MCF 10A (cell line): ENCODE data around the gene YEATS2. TPM values are rescaled to one million over a fixed set of nuclear protein-coding genes. Genes with fewer than 3 reads are reported as not detected.

Experiments
- BruUV-seq: library from RNA; stranded (reverse); fragments of 400-500 nt; replicated peaks from 2 replicates; lab custom pipeline; 2021; lab: Mats Ljungman, UMichigan
- CTCF ChIA-PET: fragments of 300-600 bp; sonication (Branson Sonifier 250); formaldehyde crosslinking; extraction: SDS; loops from one replicate; lab custom pipeline; 2021; ENCODE audit warnings: antibody characterized with exemption, inconsistent platforms; lab: Yijun Ruan, JAX
- POLR2A ChIA-PET: fragments of 300-600, 350-650 bp; sonication (Branson Sonifier 250); formaldehyde crosslinking; extraction: SDS; loops from one replicate; lab custom pipeline; 2020; ENCODE audit warnings: antibody characterized with exemption, inconsistent platforms; lab: Yijun Ruan, JAX
- DNase-seq: peaks from one replicate; pipeline ENCODE4 v3.0.0-alpha.2; 2018; ENCODE audit not compliant: unreplicated experiment
- H3K27ac Mint-ChIP-seq: one replicate; pipeline ENCODE4 v1.8.0; 2022; ENCODE audit warnings: mild to moderate bottlenecking, low read depth, mixed read lengths; ENCODE audit not compliant: unreplicated experiment
- H3K27me3 Mint-ChIP-seq: one replicate; pipeline ENCODE4 v1.8.0; 2022; ENCODE audit warnings: mixed read lengths; ENCODE audit not compliant: insufficient read depth, unreplicated experiment
- H3K36me3 Mint-ChIP-seq: one replicate; pipeline ENCODE4 v1.8.0; 2022; ENCODE audit warnings: mild to moderate bottlenecking, moderate library complexity, mixed read lengths; ENCODE audit not compliant: insufficient read depth, unreplicated experiment
- H3K4me1 Mint-ChIP-seq: one replicate; pipeline ENCODE4 v1.8.0; 2022; ENCODE audit warnings: mixed read lengths; ENCODE audit not compliant: insufficient read depth, unreplicated experiment
- H3K4me3 Mint-ChIP-seq: one replicate; pipeline ENCODE4 v1.8.0; 2022; ENCODE audit warnings: mild to moderate bottlenecking, moderate library complexity, mixed read lengths; ENCODE audit not compliant: unreplicated experiment
- H3K9me3 Mint-ChIP-seq: one replicate; pipeline ENCODE4 v1.8.0; 2022; ENCODE audit warnings: mixed read lengths; ENCODE audit not compliant: unreplicated experiment
- intact Hi-C: fragments of 100-400 bp; cut with micrococcal nuclease; formaldehyde crosslinking; loops from 2 replicates; pipeline ENCODE4 v1.14.1; 2022
- total RNA-seq: library from RNA; stranded (reverse); gene quantifications from 2 replicates; pipeline ENCODE4 v1.2.3, GENCODE V29; 2022
- TF ChIP-seq, protein P1 (sequence below): fragments of 200-600 bp; IDR thresholded peaks from one replicate; pipeline ENCODE4 v1.8.0; 2022; ENCODE audit warnings: antibody characterized with exemption, mild to moderate bottlenecking; ENCODE audit not compliant: unreplicated experiment

YEATS2 gene
- total RNA-seq, 1 experiment from 2014 or later = 29.4 TPM

DNA sequence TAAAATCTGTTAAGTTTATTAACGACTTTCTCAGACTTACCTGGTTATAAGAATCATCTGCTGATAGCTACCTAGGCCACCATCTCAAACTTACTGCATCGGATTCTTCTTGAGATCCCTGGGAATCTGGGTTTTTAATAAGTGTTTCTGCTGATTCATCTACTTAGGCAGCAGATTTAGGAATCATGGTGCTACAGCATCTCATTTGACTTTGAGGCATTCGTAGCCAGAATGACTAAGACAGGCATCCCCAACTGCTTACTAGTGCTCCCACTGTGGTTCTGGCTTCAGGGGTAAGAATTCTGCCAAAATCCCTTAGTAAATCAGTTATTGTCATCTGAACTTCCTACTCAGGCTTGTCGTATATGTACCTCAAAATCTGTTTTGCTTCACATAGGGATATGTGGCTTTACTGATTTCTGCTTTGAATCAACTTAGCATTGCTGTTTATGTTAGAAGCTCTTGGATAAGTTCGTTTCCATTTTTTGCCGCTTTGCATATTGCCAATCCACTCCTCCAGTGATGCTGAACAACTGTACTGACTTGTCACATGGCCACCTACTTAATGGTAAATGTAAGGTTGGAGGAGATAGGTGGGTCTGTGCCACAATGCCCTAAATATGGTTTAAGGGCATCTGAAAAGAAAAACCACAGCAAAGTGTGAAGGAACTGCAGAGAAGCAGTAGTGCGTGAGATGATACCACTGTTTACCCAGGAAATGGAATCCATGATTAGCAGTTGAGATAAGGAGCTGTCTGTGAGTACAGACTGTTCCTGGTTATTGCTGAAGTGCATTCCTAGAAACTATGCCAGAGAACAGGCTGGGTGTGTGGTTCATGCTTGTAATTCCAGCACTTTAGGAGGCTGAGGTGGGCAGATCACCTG, 67.5 kb downstream of the YEATS2 start:
- peak; percentile 13 for DNase-seq
- intact Hi-C loops = loop anchor here (10.0 kb wide), 2 partner anchors 130 to 380 kb away; partner anchors contain the start of gene KLHL24
- Mint-ChIP-seq H3K4me1 (peaks cover 16% of the 10 kb centered on the region), H3K9me3 (no peaks in the 10 kb centered on the region), H3K27me3 (no peaks in the 10 kb centered on the region), H3K27ac (peak overlapping the region; percentile 14), H3K36me3 (peaks cover 68% of the 10 kb centered on the region), H3K4me3 (no peak overlapping the region)
- POLR2A ChIA-PET = interaction anchor here (0.6 to 3.1 kb wide), 8 partner anchors 11 to 336 kb away, joined by 3 to 12 read pairs (median 4); partner anchors contain the start of genes MCF2L2 and YEATS2
- TF ChIP-seq, protein P1, sequence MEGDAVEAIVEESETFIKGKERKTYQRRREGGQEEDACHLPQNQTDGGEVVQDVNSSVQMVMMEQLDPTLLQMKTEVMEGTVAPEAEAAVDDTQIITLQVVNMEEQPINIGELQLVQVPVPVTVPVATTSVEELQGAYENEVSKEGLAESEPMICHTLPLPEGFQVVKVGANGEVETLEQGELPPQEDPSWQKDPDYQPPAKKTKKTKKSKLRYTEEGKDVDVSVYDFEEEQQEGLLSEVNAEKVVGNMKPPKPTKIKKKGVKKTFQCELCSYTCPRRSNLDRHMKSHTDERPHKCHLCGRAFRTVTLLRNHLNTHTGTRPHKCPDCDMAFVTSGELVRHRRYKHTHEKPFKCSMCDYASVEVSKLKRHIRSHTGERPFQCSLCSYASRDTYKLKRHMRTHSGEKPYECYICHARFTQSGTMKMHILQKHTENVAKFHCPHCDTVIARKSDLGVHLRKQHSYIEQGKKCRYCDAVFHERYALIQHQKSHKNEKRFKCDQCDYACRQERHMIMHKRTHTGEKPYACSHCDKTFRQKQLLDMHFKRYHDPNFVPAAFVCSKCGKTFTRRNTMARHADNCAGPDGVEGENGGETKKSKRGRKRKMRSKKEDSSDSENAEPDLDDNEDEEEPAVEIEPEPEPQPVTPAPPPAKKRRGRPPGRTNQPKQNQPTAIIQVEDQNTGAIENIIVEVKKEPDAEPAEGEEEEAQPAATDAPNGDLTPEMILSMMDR = no peak
- BruUV-seq = no TSS peak
- CTCF ChIA-PET = interaction anchor here (0.6 to 3.3 kb wide), 5 partner anchors 26 to 1296 kb away, joined by 3 to 33 read pairs (median 4); no protein-coding TSS in a partner anchor

GRCh38 chr3:183766107-183766506, 68.5 kb downstream of the YEATS2 start:
- TF ChIP-seq, protein P1 = no peak
- POLR2A ChIA-PET = interaction anchor here (0.6 to 3.1 kb wide), 3 partner anchors 15 to 232 kb away, joined by 3 to 12 read pairs (median 4); partner anchors contain the start of gene YEATS2
- peak overlapping the region; percentile 14 for H3K27ac Mint-ChIP-seq
- CTCF ChIA-PET = interaction anchor here (0.6 to 3.3 kb wide), 10 partner anchors 58 to 866 kb away, joined by 3 to 33 read pairs (median 4); partner anchors contain the start of gene B3GNT5
- intact Hi-C loops = loop anchor here (2.0 to 10.0 kb wide), 3 partner anchors 131 to 581 kb away; partner anchors contain the start of gene KLHL24
- no peak overlapping the region for H3K4me3 Mint-ChIP-seq
- no peaks in the 10 kb centered on the region for H3K9me3 Mint-ChIP-seq
- no peaks in the 10 kb centered on the region for H3K27me3 Mint-ChIP-seq
- H3K4me1 Mint-ChIP-seq = peaks cover 16% of the 10 kb centered on the region
- no peak for DNase-seq
- no TSS peak for BruUV-seq
- peaks cover 58% of the 10 kb centered on the region for H3K36me3 Mint-ChIP-seq

DNA sequence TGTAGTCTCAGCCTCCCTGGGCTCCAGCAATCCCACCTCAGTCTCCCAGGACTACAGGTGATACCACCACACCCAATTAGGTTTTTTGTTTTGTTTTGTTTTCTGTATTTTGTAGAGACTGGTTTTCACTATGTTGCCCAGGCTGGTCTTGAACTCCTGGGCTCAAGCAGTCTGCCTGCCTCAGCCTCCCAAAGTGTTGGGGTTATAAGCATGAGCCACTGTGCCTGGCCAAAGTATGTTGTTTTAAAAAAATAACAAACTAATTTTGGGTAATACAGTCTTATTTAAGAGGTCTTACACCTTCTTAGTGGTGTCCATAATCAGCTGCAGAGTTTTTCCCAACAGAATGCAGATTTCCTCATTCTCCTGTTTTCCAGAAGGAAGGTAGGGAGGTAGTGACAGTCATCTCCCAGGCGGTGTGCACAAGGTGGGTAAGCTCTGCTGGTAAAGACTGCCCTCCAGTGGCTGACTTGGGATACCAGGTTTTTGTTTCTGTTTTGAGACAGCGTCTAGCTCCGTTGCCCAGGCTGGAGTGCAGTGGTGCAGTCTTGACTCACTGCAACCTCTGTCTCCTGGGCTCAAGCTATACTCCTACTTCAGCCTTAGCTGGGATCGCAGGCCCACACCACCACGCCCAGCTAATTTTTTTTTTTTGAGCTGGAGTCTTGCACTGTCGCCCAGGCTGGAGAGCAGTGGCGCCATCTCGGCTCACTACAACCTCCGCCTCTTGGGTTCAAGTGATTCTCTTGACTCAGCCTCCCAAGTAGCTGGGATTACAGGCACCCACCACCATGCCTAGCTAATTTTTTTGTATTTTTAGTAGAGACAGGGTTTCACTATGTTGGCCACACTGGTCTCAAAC, 69.4 kb downstream of the YEATS2 start:
- DNase-seq = peak; percentile 83
- Mint-ChIP-seq H3K27ac (peak overlapping the region; percentile 14), H3K27me3 (no peaks in the 10 kb centered on the region), H3K9me3 (no peaks in the 10 kb centered on the region), H3K4me1 (peaks cover 16% of the 10 kb centered on the region), H3K36me3 (peaks cover 57% of the 10 kb centered on the region), H3K4me3 (no peak overlapping the region)
- BruUV-seq = no TSS peak
- ChIA-PET POLR2A (interaction anchor here (0.6 to 3.1 kb wide), 4 partner anchors 14 to 929 kb away, joined by 3 to 12 read pairs (median 4); partner anchors contain the start of gene YEATS2), CTCF (interaction anchor here (0.6 to 3.3 kb wide), 39 partner anchors 9 to 648 kb away, joined by 3 to 33 read pairs (median 4); partner anchors contain the start of gene YEATS2)
- TF ChIP-seq, protein P1 = peak; percentile 78
- intact Hi-C loops = loop anchor here (1.0 to 10.0 kb wide), 5 partner anchors 132 to 582 kb away; partner anchors contain the start of gene KLHL24
